Stomach (tissue), 9 donors: ENCODE data around the gene CIDEB. TPM values are rescaled to one million over a fixed set of nuclear protein-coding genes. Genes with fewer than 3 reads are reported as not detected.

Experiments
- DNase-seq, 2 donors: peaks; one replicate each; pipeline versions ENCODE4 v3.0.0 to v3.0.0-alpha.2; 2013 to 2019
- H3K27ac ChIP-seq, 5 donors: fragments of 200-600 bp in 4 of 5; sonication (generic) in 4 of 5; one replicate each; pipeline ENCODE4 v1.5.1; 2013 to 2019; ENCODE audit warnings: mild to moderate bottlenecking in 1 of 5, moderate library complexity in 1 of 5
- H3K27me3 ChIP-seq, 3 donors: fragments of 200-600 bp; sonication (generic); one replicate each; pipeline ENCODE4 v1.5.1; 2017 to 2019; ENCODE audit warnings: mixed run types in 1 of 3
- H3K36me3 ChIP-seq, 4 donors: fragments of 200-600 bp; sonication (generic); 1 replicate in 3 of 4; 2 replicates in 1 of 4; pipeline ENCODE4 v1.5.1; 2016 to 2019
- H3K4me1 ChIP-seq, 4 donors: fragments of 200-600 bp; sonication (generic); one replicate each; pipeline ENCODE4 v1.5.1; 2016 to 2019
- H3K4me3 ChIP-seq, 4 donors: fragments of 200-600 bp; sonication (generic) in 3 of 4; one replicate each; pipeline ENCODE4 v1.5.1; 2016 to 2019; ENCODE audit warnings: mild to moderate bottlenecking in 1 of 4
- H3K9me3 ChIP-seq, 4 donors: fragments of 200-600 bp; sonication (generic); one replicate each; pipeline ENCODE4 v1.5.1; 2016 to 2019
- EP300 ChIP-seq: sonication (generic); formaldehyde crosslinking; IDR thresholded peaks from one replicate; pipeline ENCODE4 v1.6.1; 2017; ENCODE audit warnings: antibody characterized with exemption
- POLR2A ChIP-seq, 4 donors: fragments of 450-650 bp; IDR thresholded peaks; one replicate each; pipeline ENCODE4 v1.6.1; 2016; ENCODE audit warnings: antibody characterized with exemption in 4 of 4, control low read depth in 2 of 4, mild to moderate bottlenecking in 1 of 4, moderate library complexity in 1 of 4
- POLR2AphosphoS5 ChIP-seq, 3 donors: sonication (generic); formaldehyde crosslinking; IDR thresholded peaks; one replicate each; pipeline ENCODE4 v1.6.1; 2016; ENCODE audit warnings: antibody characterized with exemption in 3 of 3
- WGBS, 5 donors: extraction: QIAGEN DNeasy Blood & Tissue Kit in 3 of 5; methylation state at CpG; one replicate each; pipeline versions ENCODE4 v1.1.5 to v1.1.7; 2013 to 2018; 5-methylcytosine and 5-hydroxymethylcytosine counted together
- intact Hi-C: fragments of 100-400 bp; cut with DNase I; formaldehyde crosslinking; loops from one replicate; pipeline ENCODE4 v1.15.1; 2023; ENCODE audit warnings: low total_unique reads
- polyA plus RNA-seq, 3 donors: library from polyadenylated mRNA; stranded (reverse); fragments of 200-250 nt; gene quantifications; one replicate each; pipeline ENCODE4 v1.2.3, GENCODE V29; 2013
- total RNA-seq, 5 donors: library from RNA; depleted of rRNA; stranded (reverse); fragments of >200 nt; gene quantifications; one replicate each; pipeline versions ENCODE4 v1.1.0 to v1.2.3, GENCODE V29; 2014 to 2016
- TF ChIP-seq, protein P1 (sequence below), 7 experiments: fragments of 450-650 bp in 4 of 7; fragments of 200-600 bp in 3 of 7; sonication (generic) in 3 of 7; IDR thresholded peaks; one replicate each; pipeline ENCODE4 v1.5.1; 2016 to 2019; ENCODE audit warnings: antibody characterized with exemption in 7 of 7, control low read depth in 2 of 7, mild to moderate bottlenecking in 1 of 7
- donor health status: healthy with polysubstance abuse.
- donor health status: Bipolar disorder and iron deficiency.
- donor health status: healthy.

Gene CIDEB
- total and polyA plus RNA-seq, 8 donors = 5.0 to 14.2 (median 6.4) TPM

DNA sequence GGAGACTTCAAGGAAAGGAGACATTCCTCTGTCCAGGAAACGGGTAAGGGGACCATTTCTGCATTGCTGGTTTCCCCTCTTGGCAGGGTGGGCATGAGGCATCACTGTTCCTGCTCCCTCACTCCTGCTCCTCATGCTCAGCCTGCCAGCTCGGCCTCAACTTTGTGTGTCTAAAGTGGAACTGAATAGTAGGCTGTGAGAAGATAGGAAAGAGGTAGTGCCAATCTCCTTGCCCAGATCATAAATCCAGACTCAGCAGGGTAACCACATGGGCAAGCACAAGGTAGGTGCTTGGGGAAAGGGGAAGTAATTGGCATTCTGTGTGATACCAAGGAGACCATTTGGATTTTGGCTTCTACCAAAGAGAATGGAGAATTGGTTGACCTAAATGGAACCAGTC lies 6.1 kb upstream of the CIDEB start:
- H3K36me3 ChIP-seq = peaks cover 0 to under 1% (median 0%) of the 10 kb centered on the region in 4 donors
- no peak overlapping the region for H3K4me3 ChIP-seq
- no peaks in the 10 kb centered on the region for H3K9me3 ChIP-seq
- H3K4me1 ChIP-seq = peaks cover 44 to 86% (median 64%) of the 10 kb centered on the region in 4 donors
- H3K27ac ChIP-seq = peak overlapping the region; percentile 2 to 95 (median 88)
- 66 to 89% (median 84%) methylated on average over 2 of the region's 2 CpGs for WGBS, 5 donors
- intact Hi-C loops = no loop called here
- TF ChIP-seq POLR2AphosphoS5 (IDR thresholded peaks at IDR 0.05) (no peak), EP300 (no peak), POLR2A (IDR thresholded peaks at IDR 0.05) (no peak)
- TF ChIP-seq, protein P1, sequence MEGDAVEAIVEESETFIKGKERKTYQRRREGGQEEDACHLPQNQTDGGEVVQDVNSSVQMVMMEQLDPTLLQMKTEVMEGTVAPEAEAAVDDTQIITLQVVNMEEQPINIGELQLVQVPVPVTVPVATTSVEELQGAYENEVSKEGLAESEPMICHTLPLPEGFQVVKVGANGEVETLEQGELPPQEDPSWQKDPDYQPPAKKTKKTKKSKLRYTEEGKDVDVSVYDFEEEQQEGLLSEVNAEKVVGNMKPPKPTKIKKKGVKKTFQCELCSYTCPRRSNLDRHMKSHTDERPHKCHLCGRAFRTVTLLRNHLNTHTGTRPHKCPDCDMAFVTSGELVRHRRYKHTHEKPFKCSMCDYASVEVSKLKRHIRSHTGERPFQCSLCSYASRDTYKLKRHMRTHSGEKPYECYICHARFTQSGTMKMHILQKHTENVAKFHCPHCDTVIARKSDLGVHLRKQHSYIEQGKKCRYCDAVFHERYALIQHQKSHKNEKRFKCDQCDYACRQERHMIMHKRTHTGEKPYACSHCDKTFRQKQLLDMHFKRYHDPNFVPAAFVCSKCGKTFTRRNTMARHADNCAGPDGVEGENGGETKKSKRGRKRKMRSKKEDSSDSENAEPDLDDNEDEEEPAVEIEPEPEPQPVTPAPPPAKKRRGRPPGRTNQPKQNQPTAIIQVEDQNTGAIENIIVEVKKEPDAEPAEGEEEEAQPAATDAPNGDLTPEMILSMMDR (IDR thresholded peaks at IDR 0.05) = no peak
- DNase-seq = no peak
- peaks cover 0 to 30% (median 4%) of the 10 kb centered on the region in 3 donors for H3K27me3 ChIP-seq

GRCh38 chr14:24312736-24313507 lies 5.1 kb upstream of the CIDEB start:
- Histone ChIP-seq H3K4me1 (peaks cover 51 to 96% (median 74%) of the 10 kb centered on the region in 4 donors), H3K27ac (peak overlapping the region; percentile 47 to 95 (median 88)), H3K4me3 (peak overlapping the region in 1 of 4 donors; percentile 47), H3K9me3 (no peaks in the 10 kb centered on the region), H3K27me3 (peaks cover 0 to 20% (median 0%) of the 10 kb centered on the region in 3 donors), H3K36me3 (peaks cover 0 to 7% (median 0%) of the 10 kb centered on the region in 4 donors)
- peak in 1 of 2 donors; percentile 62 for DNase-seq
- WGBS, 5 donors = 64 to 78% (median 70%) methylated on average over 9 of the region's 9 CpGs
- intact Hi-C loops = no loop called here
- TF ChIP-seq EP300 = no peak
- TF ChIP-seq POLR2AphosphoS5 (IDR thresholded peaks at IDR 0.05) = peak in 2 of 3 donors; percentile 41 to 48
- TF ChIP-seq, protein P1 (IDR thresholded peaks at IDR 0.05) = no peak
- no peak for TF ChIP-seq POLR2A (IDR thresholded peaks at IDR 0.05)

DNA sequence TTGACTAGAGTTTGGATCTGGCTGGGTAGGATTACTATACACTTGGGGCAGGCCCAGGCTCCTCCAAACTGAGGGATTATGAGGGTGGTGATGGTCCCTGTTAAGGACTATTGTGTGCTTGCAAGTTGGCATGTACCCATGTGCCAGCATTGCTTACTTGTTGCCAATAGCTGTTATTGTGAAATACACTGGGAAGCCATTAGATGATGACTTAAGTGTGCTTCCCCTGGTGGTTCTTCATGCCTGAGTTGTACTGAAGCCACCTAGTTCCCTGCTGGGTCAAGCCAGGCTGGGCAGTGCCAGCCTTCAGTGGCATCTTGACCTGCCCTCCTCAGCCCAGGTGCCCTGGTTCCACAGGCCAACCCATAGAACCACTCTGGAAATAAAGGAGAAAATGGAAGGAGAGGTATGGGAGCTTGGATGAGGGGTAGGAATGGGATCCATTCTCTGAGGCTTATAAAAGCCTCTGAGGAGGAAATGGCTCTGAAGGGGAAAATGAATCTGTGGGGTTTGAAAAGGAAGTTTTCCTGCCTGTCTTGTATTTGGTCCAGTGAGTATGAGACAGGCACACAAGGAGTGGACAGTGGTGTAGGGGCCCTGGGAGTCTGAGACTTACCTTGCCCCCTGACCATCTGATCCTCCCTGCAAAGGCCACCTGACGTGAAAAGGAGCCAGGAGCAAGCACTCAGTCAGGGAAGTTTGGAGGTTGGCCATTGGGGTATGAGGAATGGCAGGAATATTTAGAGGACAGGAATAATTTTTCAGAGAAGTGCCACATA lies 4.2 kb upstream of the CIDEB start:
- TF ChIP-seq, protein P1 (IDR thresholded peaks at IDR 0.05) = no peak
- no peak for TF ChIP-seq POLR2A (IDR thresholded peaks at IDR 0.05)
- no peak for TF ChIP-seq EP300
- no peak for TF ChIP-seq POLR2AphosphoS5 (IDR thresholded peaks at IDR 0.05)
- Histone ChIP-seq H3K4me1 (peaks cover 60 to 96% (median 82%) of the 10 kb centered on the region in 4 donors), H3K36me3 (peaks cover 0 to 16% (median 5%) of the 10 kb centered on the region in 4 donors), H3K27ac (peak overlapping the region; percentile 80 to 95 (median 88)), H3K27me3 (peaks cover 0 to 15% (median 0%) of the 10 kb centered on the region in 3 donors), H3K4me3 (peak overlapping the region; percentile 47 to 58 (median 57)), H3K9me3 (no peaks in the 10 kb centered on the region)
- DNase-seq = no peak
- whole genome bisulfite sequencing, 5 donors = 82 to 93% (median 89%) methylated on average over 1 of the region's 1 CpG
- intact Hi-C loops = no loop called here
